ENCODE data around the gene ARID4B.
A peak's percentile ranks its signal among the peaks of the same experiment; 100 is the strongest.
"Not testable (repeated sequence)": the region's sequence is repeated elsewhere in the genome, so short reads cannot be mapped to it uniquely, and the experiment has no call there.

Gene ARID4B

GRCh38 chr1:235169986-235170385 is 158.0 kb downstream of the ARID4B start:
- no peak for DNase-seq
- peaks cover 66% of the 10 kb centered on the region for H3K36me3 ChIP-seq
- no peak overlapping the region for H3K4me3 ChIP-seq (ENCODE audit: low read depth, low read length)
- no peak for TF ChIP-seq CTCF (IDR thresholded peaks at IDR 0.05; ENCODE audit: low read depth, low read length)
- no peaks in the 10 kb centered on the region for H3K9me3 ChIP-seq (ENCODE audit: severe bottlenecking)
- no peak overlapping the region for H3K27ac ChIP-seq
- H3K27me3 ChIP-seq (ENCODE audit: insufficient read depth, low read depth, severe bottlenecking) = no peaks in the 10 kb centered on the region

GRCh38 chr1:235168375-235168774 is 159.6 kb downstream of the ARID4B start:
- Histone ChIP-seq H3K9me3 (ENCODE audit: severe bottlenecking) (no peaks in the 10 kb centered on the region), H3K27me3 (ENCODE audit: insufficient read depth, low read depth, severe bottlenecking) (no peaks in the 10 kb centered on the region), H3K27ac (no peak overlapping the region), H3K36me3 (peaks cover 53% of the 10 kb centered on the region), H3K4me3 (ENCODE audit: low read depth, low read length) (no peak overlapping the region)
- no peak for DNase-seq
- TF ChIP-seq CTCF (IDR thresholded peaks at IDR 0.05; ENCODE audit: low read depth, low read length) = no peak

- Histone ChIP-seq H3K9me3 (ENCODE audit: severe bottlenecking) (no peaks in the 10 kb centered on the region), H3K27ac (peak overlapping the region; percentile 76), H3K36me3 (peaks cover 39% of the 10 kb centered on the region), H3K27me3 (ENCODE audit: insufficient read depth, low read depth, severe bottlenecking) (no peaks in the 10 kb centered on the region), H3K4me3 (ENCODE audit: low read depth, low read length) (peak overlapping the region; percentile 63)
- TF ChIP-seq CTCF (IDR thresholded peaks at IDR 0.05; ENCODE audit: low read depth, low read length) = no peak
- DNase-seq = no peak
These were observed 166.2 kb downstream of the ARID4B start for GRCh38 chr1:235161685-235162327.

- DNase-seq = peak; percentile 99
- peak within 1 kb of the TSS; percentile 76 for H3K27ac ChIP-seq
- peak within 1 kb of the TSS; percentile 63 for H3K4me3 ChIP-seq (ENCODE audit: low read depth, low read length)
- TF ChIP-seq CTCF (IDR thresholded peaks at IDR 0.05; ENCODE audit: low read depth, low read length) = peak; percentile 47; the same call in 1 of the 2 replicates
- no peaks in the 10 kb centered on the region for H3K27me3 ChIP-seq (ENCODE audit: insufficient read depth, low read depth, severe bottlenecking)
- H3K9me3 ChIP-seq (ENCODE audit: severe bottlenecking) = no peaks in the 10 kb centered on the region
- H3K36me3 ChIP-seq = peaks cover 46% of the 10 kb centered on the region
These were observed 166.9 kb downstream of the ARID4B start, which contains the start of gene RBM34 for GRCh38 chr1:235160957-235161684. Gene RBM34, minus strand, starts transcription at chr1:235161250. Its CDS starts 24 bp downstream, at chr1:235161226.

- TF ChIP-seq CTCF (IDR thresholded peaks at IDR 0.05; ENCODE audit: low read depth, low read length) = no peak
- H3K27ac ChIP-seq = peak overlapping the region; percentile 76
- H3K36me3 ChIP-seq = peaks cover 49% of the 10 kb centered on the region
- H3K4me3 ChIP-seq (ENCODE audit: low read depth, low read length) = peak overlapping the region; percentile 63
- no peaks in the 10 kb centered on the region for H3K27me3 ChIP-seq (ENCODE audit: insufficient read depth, low read depth, severe bottlenecking)
- DNase-seq = no peak
- H3K9me3 ChIP-seq (ENCODE audit: severe bottlenecking) = no peaks in the 10 kb centered on the region
These were observed 167.5 kb downstream of the ARID4B start for GRCh38 chr1:235160383-235160956.

GRCh38 chr1:235159930-235160329 is 168.0 kb downstream of the ARID4B start:
- DNase-seq; H3K27me3 ChIP-seq (ENCODE audit: insufficient read depth, low read depth, severe bottlenecking); H3K27ac ChIP-seq; H3K9me3 ChIP-seq (ENCODE audit: severe bottlenecking): not testable (repeated sequence)
- Histone ChIP-seq H3K4me3 (ENCODE audit: low read depth, low read length) (peak overlapping the region; percentile 63), H3K36me3 (peaks cover 51% of the 10 kb centered on the region)

GRCh38 chr1:235159284-235159683 is 168.7 kb downstream of the ARID4B start:
- H3K27ac ChIP-seq; H3K4me3 ChIP-seq (ENCODE audit: low read depth, low read length); H3K27me3 ChIP-seq (ENCODE audit: insufficient read depth, low read depth, severe bottlenecking); H3K9me3 ChIP-seq (ENCODE audit: severe bottlenecking); DNase-seq: not testable (repeated sequence)
- H3K36me3 ChIP-seq = peaks cover 57% of the 10 kb centered on the region

All from WERI-Rb-1 (cell line).